WERI-Rb-1 (cell line): ENCODE results near the gene KLK13.

Experiments
- DNase-seq: peaks from one replicate; pipeline ENCODE4 v3.0.0-alpha.2; 2020
- H3K27ac ChIP-seq: fragments of 250-450 bp; sonication (Bioruptor Pico); 2 replicates; pipeline ENCODE4 v1.5.1; 2020; ENCODE audit warnings: mild to moderate bottlenecking, moderate library complexity
- H3K27me3 ChIP-seq: fragments of 250-450 bp; sonication (Bioruptor Pico); 2 replicates; pipeline ENCODE4 v1.5.1; 2021; ENCODE audit warnings: mild to moderate bottlenecking, low read depth, moderate library complexity; ENCODE audit not compliant: insufficient read depth, severe bottlenecking
- H3K36me3 ChIP-seq: fragments of 250-450 bp; sonication (Bioruptor Pico); 2 replicates; pipeline ENCODE4 v1.5.1; 2020; ENCODE audit warnings: mild to moderate bottlenecking, moderate library complexity
- H3K4me3 ChIP-seq: 2 replicates; pipeline ENCODE4 v1.5.1; 2011; ENCODE audit warnings: low read depth, mild to moderate bottlenecking, control low read depth, low read length
- H3K9me3 ChIP-seq: fragments of 250-450 bp; sonication (Bioruptor Pico); 2 replicates; pipeline ENCODE4 v1.5.1; 2021; ENCODE audit warnings: mild to moderate bottlenecking, moderate library complexity; ENCODE audit not compliant: severe bottlenecking
- CTCF ChIP-seq: IDR thresholded peaks from 2 replicates; pipeline ENCODE4 v1.5.1; 2011; ENCODE audit warnings: low read depth, mild to moderate bottlenecking, control low read depth, inconsistent platforms, low read length

KLK13 gene

DNA sequence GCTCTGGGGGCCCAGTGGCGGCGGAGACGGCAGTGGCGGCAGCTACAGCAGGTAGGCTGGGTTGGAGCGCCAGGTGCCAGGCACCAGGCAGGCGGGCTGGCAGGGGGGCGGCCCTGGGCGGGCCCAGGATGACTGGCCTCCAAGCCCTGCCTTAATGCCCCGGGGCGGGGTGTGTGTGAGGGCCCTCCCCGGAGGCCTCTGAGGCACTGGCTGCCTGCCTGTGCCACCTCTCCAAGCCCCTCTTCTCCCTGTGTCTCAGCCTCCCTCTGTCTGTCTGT, 38.4 kb downstream of the KLK13 start, which contains the start of gene KLK11:
Gene KLK11 (minus strand): TSS at position 63 of the 278 bp plus-strand sequence. CDS start 985 bp downstream, outside the sequence.
- TF ChIP-seq CTCF = no peak
- no peak within 1 kb of the TSS for H3K27ac ChIP-seq
- H3K27me3 ChIP-seq = peaks cover 76% of the 10 kb centered on the region
- no peaks in the 10 kb centered on the region for H3K36me3 ChIP-seq
- DNase-seq = no peak
- no peak within 1 kb of the TSS for H3K4me3 ChIP-seq
- no peaks in the 10 kb centered on the region for H3K9me3 ChIP-seq

DNA sequence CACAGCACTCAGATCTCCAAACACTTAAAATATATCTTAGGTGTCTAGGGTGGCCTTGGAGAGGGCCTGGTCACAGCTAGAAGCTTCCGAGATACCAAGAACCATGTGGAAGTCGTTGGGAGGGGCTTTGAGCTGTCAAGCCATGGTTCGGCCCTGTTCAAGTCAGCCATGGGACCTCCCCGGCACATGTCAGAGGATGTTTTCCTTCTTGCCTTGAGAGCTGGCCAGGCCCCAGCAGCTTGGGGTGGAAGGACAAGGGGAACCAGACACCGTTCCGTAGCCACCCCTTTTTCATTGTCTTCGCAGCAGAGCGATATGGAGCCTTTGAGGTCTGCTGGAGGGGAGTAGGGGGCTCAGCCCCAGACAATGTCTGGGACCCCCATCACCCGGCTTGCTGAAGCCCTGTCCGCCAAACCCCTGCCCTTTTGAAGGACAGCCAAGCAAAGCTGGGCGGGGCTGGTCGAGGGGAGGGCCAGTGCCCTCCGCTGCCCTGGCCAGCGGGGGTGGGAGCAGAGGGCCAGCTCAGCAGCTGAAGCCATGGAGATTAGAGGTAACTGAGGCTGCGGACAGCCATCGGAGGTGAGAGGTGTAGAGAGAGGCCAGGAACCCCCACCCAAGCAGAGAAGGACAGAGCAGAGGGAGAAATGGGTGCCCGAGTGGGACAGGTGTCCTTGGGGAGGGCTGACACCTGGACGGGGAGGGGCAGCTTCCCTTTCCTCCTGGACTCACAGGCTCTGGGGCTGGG, 38.9 kb downstream of the KLK13 start:
- peaks cover 76% of the 10 kb centered on the region for H3K27me3 ChIP-seq
- no peak for DNase-seq
- H3K36me3 ChIP-seq = no peaks in the 10 kb centered on the region
- no peaks in the 10 kb centered on the region for H3K9me3 ChIP-seq
- no peak overlapping the region for H3K27ac ChIP-seq
- TF ChIP-seq CTCF = no peak
- H3K4me3 ChIP-seq = no peak overlapping the region

DNA sequence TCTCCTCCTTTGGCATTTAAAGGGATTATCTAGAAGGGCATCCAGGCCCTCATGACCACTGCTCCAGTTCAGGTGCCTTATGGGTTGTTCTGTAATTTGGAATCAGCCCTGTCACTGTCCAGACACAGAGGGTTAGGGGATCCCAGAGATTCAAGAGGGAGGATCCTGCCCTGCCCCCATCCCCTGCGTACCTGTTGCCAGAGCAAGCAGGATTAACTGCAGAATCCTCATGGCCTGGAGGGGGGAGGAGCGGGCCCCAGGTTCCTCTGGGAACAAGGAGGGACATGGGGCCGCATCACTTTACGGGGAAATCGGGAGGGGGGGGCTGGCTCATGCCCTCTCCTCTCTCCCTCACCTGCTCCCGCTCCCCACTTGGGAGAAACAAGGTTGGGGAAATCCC, 39.5 kb downstream of the KLK13 start:
- H3K36me3 ChIP-seq = no peaks in the 10 kb centered on the region
- no peak for TF ChIP-seq CTCF
- peaks cover 76% of the 10 kb centered on the region for H3K27me3 ChIP-seq
- no peaks in the 10 kb centered on the region for H3K9me3 ChIP-seq
- H3K27ac ChIP-seq = no peak overlapping the region
- DNase-seq = no peak
- H3K4me3 ChIP-seq = no peak overlapping the region

DNA sequence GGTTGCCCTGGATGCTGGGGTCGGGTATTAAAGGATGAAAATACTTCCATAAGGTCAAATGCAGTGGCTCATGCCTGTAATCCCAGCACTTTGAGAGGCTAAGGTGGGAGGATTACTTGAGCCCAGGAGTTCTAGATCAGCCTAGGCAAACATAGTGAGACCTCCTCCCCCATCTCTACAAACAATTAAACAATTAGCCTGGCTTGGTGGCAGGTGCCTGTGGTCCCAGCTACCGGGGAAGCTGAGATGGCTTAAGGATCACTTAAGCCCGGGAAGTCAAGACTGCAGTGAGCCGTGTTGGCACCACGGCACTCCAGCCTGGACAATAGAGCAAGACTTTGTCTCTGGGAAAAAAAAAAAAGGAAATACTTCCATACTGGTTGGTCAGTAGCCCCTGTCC, 40.0 kb downstream of the KLK13 start:
- no peak for TF ChIP-seq CTCF
- Histone ChIP-seq H3K27ac (no peak overlapping the region), H3K4me3 (no peak overlapping the region), H3K27me3 (peaks cover 80% of the 10 kb centered on the region), H3K9me3 (no peaks in the 10 kb centered on the region), H3K36me3 (no peaks in the 10 kb centered on the region)
- DNase-seq = peak; percentile 39

DNA sequence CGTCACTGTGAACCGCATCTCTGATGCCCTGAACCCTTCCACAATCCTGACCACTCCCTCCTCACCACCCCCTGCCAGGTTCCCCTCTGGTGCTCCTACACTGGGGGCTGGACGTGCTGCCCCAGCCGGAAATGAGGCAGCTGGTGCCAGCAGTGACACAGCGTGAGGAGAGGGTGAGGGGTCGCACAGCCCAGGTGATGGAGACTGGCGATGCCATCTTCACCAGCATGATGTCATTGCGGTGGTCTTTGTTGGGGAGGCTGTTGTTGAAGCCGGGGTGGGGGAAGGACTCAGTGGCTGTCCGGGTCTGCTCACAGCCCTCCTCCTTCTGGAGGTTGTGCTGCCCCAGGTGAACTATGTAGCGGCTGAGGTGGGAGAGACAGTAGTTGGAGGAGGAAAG, 40.9 kb downstream of the KLK13 start:
- H3K27ac ChIP-seq = no peak overlapping the region
- TF ChIP-seq CTCF = no peak
- H3K9me3 ChIP-seq = no peaks in the 10 kb centered on the region

DNA sequence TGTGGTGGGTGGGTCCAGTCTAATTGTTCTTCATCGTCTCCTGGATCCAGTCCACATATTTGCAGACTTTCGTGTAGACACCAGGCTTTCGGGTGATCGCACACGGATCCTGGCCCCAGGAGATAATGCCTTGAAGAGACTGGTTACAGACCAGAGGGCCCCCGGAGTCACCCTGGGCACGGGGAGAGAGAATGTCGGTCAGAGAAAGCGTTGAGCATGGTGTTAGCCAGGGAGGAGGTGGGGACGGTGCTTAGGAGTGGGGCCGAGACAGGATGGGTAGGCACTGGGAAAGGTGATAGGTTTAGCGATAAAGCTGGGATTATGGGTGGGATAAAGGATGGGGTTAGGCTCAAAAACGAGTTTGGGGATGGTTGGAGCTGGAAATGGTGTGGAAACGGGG, 42.4 kb downstream of the KLK13 start:
- TF ChIP-seq CTCF = no peak
- no peak for DNase-seq
- Histone ChIP-seq H3K27me3 (peaks cover 83% of the 10 kb centered on the region), H3K27ac (no peak overlapping the region), H3K9me3 (no peaks in the 10 kb centered on the region), H3K36me3 (no peaks in the 10 kb centered on the region), H3K4me3 (no peak overlapping the region)

More for the DNA sequence above, 40.9 kb downstream of the KLK13 start:
- no peak for DNase-seq
- no peak overlapping the region for H3K4me3 ChIP-seq
- H3K27me3 ChIP-seq = peaks cover 83% of the 10 kb centered on the region
- no peaks in the 10 kb centered on the region for H3K36me3 ChIP-seq
